Prostate gland (tissue), 2 donors: ENCODE results near the gene PRPH.

Experiments used
- POLR2A ChIP-seq: fragments of 450-650 bp; IDR thresholded peaks from one replicate; pipeline ENCODE4 v1.6.1; 2016; ENCODE audit warnings: antibody characterized with exemption, mild to moderate bottlenecking
- POLR2AphosphoS5 ChIP-seq: sonication (generic); formaldehyde crosslinking; IDR thresholded peaks from one replicate; pipeline ENCODE4 v1.6.1; 2017; ENCODE audit warnings: antibody characterized with exemption
- TF ChIP-seq, protein P1 (sequence below), 4 experiments: fragments of 200-600 bp in 2 of 4; fragments of 450-650 bp in 2 of 4; sonication (generic) in 2 of 4; IDR thresholded peaks; 1 replicate in 3 of 4; 2 replicates in 1 of 4; pipeline ENCODE4 v1.5.1; 2016 to 2019; ENCODE audit warnings: antibody characterized with exemption in 4 of 4, mild to moderate bottlenecking in 2 of 4, moderate library complexity in 2 of 4

DNA sequence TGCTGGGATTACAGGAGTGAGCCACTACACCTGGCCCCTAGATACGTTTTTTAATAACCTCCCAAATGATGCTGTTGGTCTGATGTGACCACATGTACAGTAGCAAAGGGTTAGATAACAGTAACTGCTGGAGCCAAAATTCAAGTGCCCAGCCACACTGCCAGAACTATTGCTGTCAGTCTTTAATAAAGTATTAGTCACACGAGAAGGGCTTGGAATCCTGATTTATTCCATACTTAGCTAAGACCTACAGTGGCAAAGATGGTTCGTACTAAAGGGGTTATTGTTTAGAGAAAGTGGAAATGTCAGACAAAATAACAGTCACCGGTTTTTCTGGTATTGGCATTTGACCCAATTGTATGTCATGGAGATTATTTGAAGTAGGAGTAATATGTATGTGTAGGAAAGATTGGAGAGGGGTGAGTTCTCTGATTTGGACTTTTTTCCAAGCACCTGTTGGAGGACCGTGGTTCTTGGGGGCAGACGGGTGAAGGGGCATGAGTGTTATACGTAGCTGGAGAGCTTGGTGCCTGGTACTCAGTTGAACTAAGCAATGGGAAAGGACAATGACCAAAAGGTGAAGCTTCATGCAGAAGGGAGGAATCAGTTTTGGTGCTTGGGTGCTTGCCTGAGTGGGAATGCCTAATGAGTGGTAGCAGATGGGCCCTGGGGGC, 20.4 kb upstream of the PRPH start:
- TF ChIP-seq, protein P1, sequence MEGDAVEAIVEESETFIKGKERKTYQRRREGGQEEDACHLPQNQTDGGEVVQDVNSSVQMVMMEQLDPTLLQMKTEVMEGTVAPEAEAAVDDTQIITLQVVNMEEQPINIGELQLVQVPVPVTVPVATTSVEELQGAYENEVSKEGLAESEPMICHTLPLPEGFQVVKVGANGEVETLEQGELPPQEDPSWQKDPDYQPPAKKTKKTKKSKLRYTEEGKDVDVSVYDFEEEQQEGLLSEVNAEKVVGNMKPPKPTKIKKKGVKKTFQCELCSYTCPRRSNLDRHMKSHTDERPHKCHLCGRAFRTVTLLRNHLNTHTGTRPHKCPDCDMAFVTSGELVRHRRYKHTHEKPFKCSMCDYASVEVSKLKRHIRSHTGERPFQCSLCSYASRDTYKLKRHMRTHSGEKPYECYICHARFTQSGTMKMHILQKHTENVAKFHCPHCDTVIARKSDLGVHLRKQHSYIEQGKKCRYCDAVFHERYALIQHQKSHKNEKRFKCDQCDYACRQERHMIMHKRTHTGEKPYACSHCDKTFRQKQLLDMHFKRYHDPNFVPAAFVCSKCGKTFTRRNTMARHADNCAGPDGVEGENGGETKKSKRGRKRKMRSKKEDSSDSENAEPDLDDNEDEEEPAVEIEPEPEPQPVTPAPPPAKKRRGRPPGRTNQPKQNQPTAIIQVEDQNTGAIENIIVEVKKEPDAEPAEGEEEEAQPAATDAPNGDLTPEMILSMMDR (IDR thresholded peaks at IDR 0.05) = no peak
- TF ChIP-seq POLR2A = no peak
- TF ChIP-seq POLR2AphosphoS5 = no peak
